MM.1S (cell line): ENCODE data around the gene HRH2.

Experiments
- CTCF ChIP-seq: fragments of 300-600 bp; sonication (generic); IDR thresholded peaks from 2 replicates; pipeline ENCODE4 v1.5.1; 2016; ENCODE audit warnings: antibody characterized with exemption, low read length, mixed read lengths
- EZH2 ChIP-seq: fragments of 300-600 bp; sonication (generic); optimal IDR thresholded peaks from 2 replicates; pipeline ENCODE3; 2017; ENCODE audit warnings: low read depth, mild to moderate bottlenecking, antibody characterized with exemption, low read length, mixed read lengths
- EZH2phosphoT487 ChIP-seq: fragments of 300-600 bp; sonication (generic); IDR thresholded peaks from 2 replicates; pipeline ENCODE4 v1.6.1; 2018; ENCODE audit warnings: antibody characterized with exemption, low read length

- TF ChIP-seq CTCF (no peak), EZH2phosphoT487 (no peak), EZH2 (no peak)
These were observed 24.1 kb downstream of the HRH2 start for GRCh38 chr5:175681968-175682340.
